HEK293 (cell line): Measurements from ENCODE around the gene TMEM72.

Experiments
- CTCF ChIA-PET: fragments of 350-600 bp; formaldehyde crosslinking; extraction: SDS; loops from one replicate; lab custom pipeline; 2021; ENCODE audit warnings: antibody characterized with exemption; lab: Yijun Ruan, JAX
- POLR2A ChIA-PET: fragments of 300-600 bp; formaldehyde crosslinking; extraction: SDS; loops from one replicate; lab custom pipeline; 2020; ENCODE audit warnings: antibody characterized with exemption, inconsistent platforms; lab: Yijun Ruan, JAX
- H3K27ac ChIP-seq: fragments of 200-500 bp; sonication (Bioruptor generic); 2 replicates; pipeline ENCODE4 v1.5.1; 2014; ENCODE audit warnings: low read depth, low read length, control low read depth, inconsistent platforms; ENCODE audit errors: extremely low read depth
- H3K36me3 ChIP-seq, 2 experiments: fragments of 200-500 bp in 1 of 2; sonication (Bioruptor generic) in 1 of 2; 1 replicate in 1 of 2; 2 replicates in 1 of 2; pipeline ENCODE4 v1.5.1; 2014 to 2017; ENCODE audit warnings: inconsistent platforms in 2 of 2, low read length in 2 of 2; ENCODE audit not compliant: control insufficient read depth in 2 of 2, insufficient read depth in 1 of 2
- H3K4me1 ChIP-seq: fragments of 200-500 bp; sonication (Bioruptor generic); 2 replicates; pipeline ENCODE4 v1.5.1; 2014; ENCODE audit warnings: mild to moderate bottlenecking, low read length, inconsistent platforms; ENCODE audit not compliant: control insufficient read depth, insufficient read depth
- H3K4me3 ChIP-seq: 2 replicates; pipeline ENCODE4 v1.5.1; 2011; ENCODE audit warnings: low read depth, mild to moderate bottlenecking, control low read depth, low read length, moderate library complexity
- H3K9me3 ChIP-seq: fragments of 200-500 bp; sonication (Bioruptor generic); 2 replicates; pipeline ENCODE4 v1.5.1; 2014; ENCODE audit warnings: low read depth, low read length, inconsistent platforms; ENCODE audit not compliant: control insufficient read depth, insufficient read depth
- ATF2 ChIP-seq: fragments of 450-650 bp; formaldehyde crosslinking; IDR thresholded peaks from 2 replicates; pipeline ENCODE4 v1.5.1; 2016; ENCODE audit warnings: missing biosample characterization, missing genetic modification characterization, low read depth
- BCL11B ChIP-seq: fragments of 450-650 bp; formaldehyde crosslinking; IDR thresholded peaks from 2 replicates; pipeline ENCODE4 v1.5.1; 2016; ENCODE audit warnings: low read depth, missing biosample characterization, missing genetic modification characterization
- ELK4 ChIP-seq: IDR thresholded peaks from 2 replicates; pipeline ENCODE4 v1.6.1; 2011; ENCODE audit warnings: mild to moderate bottlenecking, low read depth, low read length, borderline replicate concordance
- FEZF1 ChIP-seq: fragments of 450-650 bp; formaldehyde crosslinking; IDR thresholded peaks from 2 replicates; pipeline ENCODE4 v1.5.1; 2016; ENCODE audit warnings: missing biosample characterization, missing genetic modification characterization
- GLIS2 ChIP-seq: fragments of 450-650 bp; formaldehyde crosslinking; IDR thresholded peaks from 2 replicates; pipeline ENCODE4 v1.5.1; 2016; ENCODE audit warnings: missing biosample characterization, missing genetic modification characterization
- HOXC10 ChIP-seq: sonication (generic); formaldehyde crosslinking; IDR thresholded peaks from 2 replicates; pipeline ENCODE4 v1.8.1; 2023; ENCODE audit warnings: mild to moderate bottlenecking, missing genetic modification reagents
- PBX3 ChIP-seq: sonication (generic); formaldehyde crosslinking; IDR thresholded peaks from 2 replicates; pipeline ENCODE4 v1.8.1; 2022; ENCODE audit warnings: mild to moderate bottlenecking, moderate library complexity, missing genetic modification reagents
- SP3 ChIP-seq: fragments of 450-650 bp; formaldehyde crosslinking; IDR thresholded peaks from 2 replicates; pipeline ENCODE4 v1.5.1; 2016; ENCODE audit warnings: missing biosample characterization, missing genetic modification characterization
- ZBTB48 ChIP-seq: fragments of 450-650 bp; formaldehyde crosslinking; IDR thresholded peaks from 2 replicates; pipeline ENCODE4 v1.5.1; 2016; ENCODE audit warnings: missing biosample characterization, missing genetic modification characterization
- ZBTB7A ChIP-seq: fragments of 450-650 bp; formaldehyde crosslinking; IDR thresholded peaks from 2 replicates; pipeline ENCODE4 v1.5.1; 2016; ENCODE audit warnings: low read depth, missing biosample characterization, missing genetic modification characterization
- ZEB2 ChIP-seq: fragments of 450-650 bp; formaldehyde crosslinking; IDR thresholded peaks from 2 replicates; pipeline ENCODE4 v1.5.1; 2016; ENCODE audit warnings: missing biosample characterization, missing genetic modification characterization
- ZFP69B ChIP-seq: fragments of 450-650 bp; formaldehyde crosslinking; IDR thresholded peaks from 2 replicates; pipeline ENCODE4 v1.5.1; 2016; ENCODE audit warnings: missing biosample characterization, missing genetic modification characterization
- ZNF140 ChIP-seq: fragments of 450-650 bp; formaldehyde crosslinking; IDR thresholded peaks from 2 replicates; pipeline ENCODE4 v1.5.1; 2016; ENCODE audit warnings: missing biosample characterization, missing genetic modification characterization
- ZNF169 ChIP-seq: fragments of 450-650 bp; formaldehyde crosslinking; IDR thresholded peaks from 2 replicates; pipeline ENCODE4 v1.5.1; 2016; ENCODE audit warnings: missing biosample characterization, missing genetic modification characterization
- ZNF175 ChIP-seq: fragments of 450-650 bp; formaldehyde crosslinking; IDR thresholded peaks from 2 replicates; pipeline ENCODE4 v1.5.1; 2016; ENCODE audit warnings: missing biosample characterization, missing genetic modification characterization
- ZNF311 ChIP-seq: fragments of 450-650 bp; formaldehyde crosslinking; IDR thresholded peaks from 2 replicates; pipeline ENCODE4 v1.5.1; 2017; ENCODE audit warnings: missing biosample characterization, missing genetic modification characterization, borderline replicate concordance
- ZNF473 ChIP-seq: fragments of 450-650 bp; formaldehyde crosslinking; IDR thresholded peaks from 2 replicates; pipeline ENCODE4 v1.5.1; 2017; ENCODE audit warnings: missing biosample characterization, missing genetic modification characterization
- ZNF654 ChIP-seq: fragments of 450-650 bp; formaldehyde crosslinking; IDR thresholded peaks from 2 replicates; pipeline ENCODE4 v1.5.1; 2016; ENCODE audit warnings: low read depth, missing biosample characterization, missing genetic modification characterization
- ZNF791 ChIP-seq: fragments of 450-650 bp; formaldehyde crosslinking; IDR thresholded peaks from 2 replicates; pipeline ENCODE4 v1.5.1; 2016; ENCODE audit warnings: missing biosample characterization, missing genetic modification characterization
- TF ChIP-seq, protein P1 (sequence below): fragments of 450-650 bp; formaldehyde crosslinking; conservative IDR thresholded peaks from 2 replicates; pipeline ENCODE4 v1.5.1; 2016; ENCODE audit warnings: low read depth, missing biosample characterization, missing genetic modification characterization
- TF ChIP-seq, protein P2 (sequence below): fragments of 450-650 bp; formaldehyde crosslinking; IDR thresholded peaks from 2 replicates; pipeline ENCODE4 v1.5.1; 2016; ENCODE audit warnings: missing biosample characterization, missing genetic modification characterization
- TF ChIP-seq, protein P3 (sequence below): fragments of 450-650 bp; formaldehyde crosslinking; IDR thresholded peaks from 2 replicates; pipeline ENCODE4 v1.5.1; 2016; ENCODE audit warnings: missing biosample characterization, missing genetic modification characterization

TMEM72 gene

DNA sequence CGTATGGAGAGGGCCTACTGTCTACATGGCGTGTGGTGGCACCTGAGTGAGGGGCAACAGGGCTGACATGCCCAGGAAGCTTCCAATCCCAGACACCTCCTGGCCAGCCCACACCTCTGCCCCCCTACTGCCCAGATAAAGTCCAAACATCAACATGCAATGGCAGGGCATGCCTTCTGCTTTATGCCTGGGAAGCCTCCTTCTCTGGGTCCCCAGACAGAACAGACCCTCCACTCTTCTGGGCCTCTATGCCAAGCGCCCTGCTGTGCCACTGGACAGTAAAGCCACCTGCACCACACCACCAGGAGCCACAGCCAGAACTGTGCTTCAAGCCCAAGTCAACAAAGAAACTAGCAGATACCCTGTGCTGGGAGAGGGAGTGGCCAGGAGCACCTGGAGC is 12.5 kb downstream of the TMEM72 start:
- no peak overlapping the region for H3K27ac ChIP-seq
- no peaks in the 10 kb centered on the region for H3K36me3 ChIP-seq
- POLR2A ChIA-PET = no interaction called here
- no peak for TF ChIP-seq ZNF169 (tag by site-specific recombination)
- no peak for TF ChIP-seq ZNF311
- no peak for TF ChIP-seq ZFP69B (tag by site-specific recombination)
- no peak for TF ChIP-seq ZNF791
- no peak for TF ChIP-seq ZBTB48 (tag by site-specific recombination)
- TF ChIP-seq GLIS2 (tag by site-specific recombination) = no peak
- no peak for TF ChIP-seq ZBTB7A
- TF ChIP-seq, protein P1, sequence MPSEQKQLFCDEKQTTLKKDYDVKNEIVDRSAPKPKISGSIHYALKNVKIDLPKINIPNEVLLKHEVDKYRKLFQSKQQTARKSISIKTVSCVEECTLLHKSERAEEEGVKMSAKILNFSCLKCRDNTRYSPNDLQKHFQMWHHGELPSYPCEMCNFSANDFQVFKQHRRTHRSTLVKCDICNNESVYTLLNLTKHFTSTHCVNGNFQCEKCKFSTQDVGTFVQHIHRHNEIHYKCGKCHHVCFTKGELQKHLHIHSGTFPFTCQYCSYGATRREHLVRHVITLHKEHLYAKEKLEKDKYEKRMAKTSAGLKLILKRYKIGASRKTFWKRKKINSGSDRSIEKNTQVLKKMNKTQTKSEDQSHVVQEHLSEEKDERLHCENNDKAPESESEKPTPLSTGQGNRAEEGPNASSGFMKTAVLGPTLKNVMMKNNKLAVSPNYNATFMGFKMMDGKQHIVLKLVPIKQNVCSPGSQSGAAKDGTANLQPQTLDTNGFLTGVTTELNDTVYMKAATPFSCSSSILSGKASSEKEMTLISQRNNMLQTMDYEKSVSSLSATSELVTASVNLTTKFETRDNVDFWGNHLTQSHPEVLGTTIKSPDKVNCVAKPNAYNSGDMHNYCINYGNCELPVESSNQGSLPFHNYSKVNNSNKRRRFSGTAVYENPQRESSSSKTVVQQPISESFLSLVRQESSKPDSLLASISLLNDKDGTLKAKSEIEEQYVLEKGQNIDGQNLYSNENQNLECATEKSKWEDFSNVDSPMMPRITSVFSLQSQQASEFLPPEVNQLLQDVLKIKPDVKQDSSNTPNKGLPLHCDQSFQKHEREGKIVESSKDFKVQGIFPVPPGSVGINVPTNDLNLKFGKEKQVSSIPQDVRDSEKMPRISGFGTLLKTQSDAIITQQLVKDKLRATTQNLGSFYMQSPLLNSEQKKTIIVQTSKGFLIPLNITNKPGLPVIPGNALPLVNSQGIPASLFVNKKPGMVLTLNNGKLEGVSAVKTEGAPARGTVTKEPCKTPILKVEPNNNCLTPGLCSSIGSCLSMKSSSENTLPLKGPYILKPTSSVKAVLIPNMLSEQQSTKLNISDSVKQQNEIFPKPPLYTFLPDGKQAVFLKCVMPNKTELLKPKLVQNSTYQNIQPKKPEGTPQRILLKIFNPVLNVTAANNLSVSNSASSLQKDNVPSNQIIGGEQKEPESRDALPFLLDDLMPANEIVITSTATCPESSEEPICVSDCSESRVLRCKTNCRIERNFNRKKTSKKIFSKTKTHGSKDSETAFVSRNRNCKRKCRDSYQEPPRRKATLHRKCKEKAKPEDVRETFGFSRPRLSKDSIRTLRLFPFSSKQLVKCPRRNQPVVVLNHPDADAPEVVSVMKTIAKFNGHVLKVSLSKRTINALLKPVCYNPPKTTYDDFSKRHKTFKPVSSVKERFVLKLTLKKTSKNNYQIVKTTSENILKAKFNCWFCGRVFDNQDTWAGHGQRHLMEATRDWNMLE = no peak
- no peaks in the 10 kb centered on the region for H3K4me1 ChIP-seq
- CTCF ChIA-PET = interaction anchor here (1.0 kb wide), 1 partner anchor 20 kb away, joined by 3 read pairs; no protein-coding TSS in a partner anchor
- no peaks in the 10 kb centered on the region for H3K9me3 ChIP-seq
- H3K4me3 ChIP-seq = no peak overlapping the region

GRCh38 chr10:44924261-44925040 is 13.3 kb downstream of the TMEM72 start:
- H3K4me1 ChIP-seq = no peaks in the 10 kb centered on the region
- H3K36me3 ChIP-seq = no peaks in the 10 kb centered on the region
- H3K4me3 ChIP-seq = no peak overlapping the region
- H3K9me3 ChIP-seq = no peaks in the 10 kb centered on the region
- ChIA-PET CTCF (interaction anchor here (0.6 to 1.3 kb wide), 7 partner anchors 8 to 1368 kb away, joined by 3 to 8 read pairs (median 4); no protein-coding TSS in a partner anchor), POLR2A (no interaction called here)
- H3K27ac ChIP-seq = no peak overlapping the region
- TF ChIP-seq ZNF140 (tag by site-specific recombination) (no peak), ZEB2 (tag by site-specific recombination) (no peak), ZNF175 (no peak), ZNF654 (tag by site-specific recombination) (no peak), ATF2 (tag by site-specific recombination) (no peak), FEZF1 (no peak), BCL11B (tag by site-specific recombination) (no peak), ELK4 (no peak), PBX3 (CRISPR knock-in tag) (no peak), SP3 (no peak), ZNF473 (tag by site-specific recombination) (no peak), HOXC10 (CRISPR knock-in tag) (no peak)
- TF ChIP-seq, protein P2, sequence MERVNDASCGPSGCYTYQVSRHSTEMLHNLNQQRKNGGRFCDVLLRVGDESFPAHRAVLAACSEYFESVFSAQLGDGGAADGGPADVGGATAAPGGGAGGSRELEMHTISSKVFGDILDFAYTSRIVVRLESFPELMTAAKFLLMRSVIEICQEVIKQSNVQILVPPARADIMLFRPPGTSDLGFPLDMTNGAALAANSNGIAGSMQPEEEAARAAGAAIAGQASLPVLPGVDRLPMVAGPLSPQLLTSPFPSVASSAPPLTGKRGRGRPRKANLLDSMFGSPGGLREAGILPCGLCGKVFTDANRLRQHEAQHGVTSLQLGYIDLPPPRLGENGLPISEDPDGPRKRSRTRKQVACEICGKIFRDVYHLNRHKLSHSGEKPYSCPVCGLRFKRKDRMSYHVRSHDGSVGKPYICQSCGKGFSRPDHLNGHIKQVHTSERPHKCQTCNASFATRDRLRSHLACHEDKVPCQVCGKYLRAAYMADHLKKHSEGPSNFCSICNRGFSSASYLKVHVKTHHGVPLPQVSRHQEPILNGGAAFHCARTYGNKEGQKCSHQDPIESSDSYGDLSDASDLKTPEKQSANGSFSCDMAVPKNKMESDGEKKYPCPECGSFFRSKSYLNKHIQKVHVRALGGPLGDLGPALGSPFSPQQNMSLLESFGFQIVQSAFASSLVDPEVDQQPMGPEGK (tag by site-specific recombination) = no peak
- TF ChIP-seq, protein P3, sequence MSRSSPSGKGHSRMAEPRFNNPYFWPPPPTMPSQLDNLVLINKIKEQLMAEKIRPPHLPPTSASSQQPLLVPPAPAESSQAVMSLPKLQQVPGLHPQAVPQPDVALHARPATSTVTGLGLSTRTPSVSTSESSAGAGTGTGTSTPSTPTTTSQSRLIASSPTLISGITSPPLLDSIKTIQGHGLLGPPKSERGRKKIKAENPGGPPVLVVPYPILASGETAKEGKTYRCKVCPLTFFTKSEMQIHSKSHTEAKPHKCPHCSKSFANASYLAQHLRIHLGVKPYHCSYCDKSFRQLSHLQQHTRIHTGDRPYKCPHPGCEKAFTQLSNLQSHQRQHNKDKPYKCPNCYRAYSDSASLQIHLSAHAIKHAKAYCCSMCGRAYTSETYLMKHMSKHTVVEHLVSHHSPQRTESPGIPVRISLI (tag by site-specific recombination) = no peak
